ENCODE measurements around the gene TULP4.

TULP4 gene

DNA sequence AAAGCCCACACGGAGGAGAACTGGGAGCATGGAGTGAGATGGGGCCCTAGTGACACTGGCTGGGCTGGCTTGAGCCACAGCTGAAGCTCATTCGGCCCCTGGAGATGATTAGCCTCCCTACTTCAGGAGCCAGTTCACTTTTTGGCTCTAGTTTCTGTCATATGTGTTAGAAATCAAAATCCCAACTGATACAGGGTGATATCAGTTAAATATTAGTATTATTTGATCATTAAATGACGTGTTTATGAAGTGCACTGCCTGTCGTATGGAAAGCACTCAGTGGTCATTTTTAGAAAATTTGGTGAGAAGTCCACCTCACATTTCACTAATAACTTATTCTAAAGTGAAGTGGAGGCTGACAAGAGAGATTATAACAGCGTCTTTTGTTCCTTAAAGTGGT, 59.0 kb downstream of the TULP4 start:
- TF ChIP-seq, protein P1, sequence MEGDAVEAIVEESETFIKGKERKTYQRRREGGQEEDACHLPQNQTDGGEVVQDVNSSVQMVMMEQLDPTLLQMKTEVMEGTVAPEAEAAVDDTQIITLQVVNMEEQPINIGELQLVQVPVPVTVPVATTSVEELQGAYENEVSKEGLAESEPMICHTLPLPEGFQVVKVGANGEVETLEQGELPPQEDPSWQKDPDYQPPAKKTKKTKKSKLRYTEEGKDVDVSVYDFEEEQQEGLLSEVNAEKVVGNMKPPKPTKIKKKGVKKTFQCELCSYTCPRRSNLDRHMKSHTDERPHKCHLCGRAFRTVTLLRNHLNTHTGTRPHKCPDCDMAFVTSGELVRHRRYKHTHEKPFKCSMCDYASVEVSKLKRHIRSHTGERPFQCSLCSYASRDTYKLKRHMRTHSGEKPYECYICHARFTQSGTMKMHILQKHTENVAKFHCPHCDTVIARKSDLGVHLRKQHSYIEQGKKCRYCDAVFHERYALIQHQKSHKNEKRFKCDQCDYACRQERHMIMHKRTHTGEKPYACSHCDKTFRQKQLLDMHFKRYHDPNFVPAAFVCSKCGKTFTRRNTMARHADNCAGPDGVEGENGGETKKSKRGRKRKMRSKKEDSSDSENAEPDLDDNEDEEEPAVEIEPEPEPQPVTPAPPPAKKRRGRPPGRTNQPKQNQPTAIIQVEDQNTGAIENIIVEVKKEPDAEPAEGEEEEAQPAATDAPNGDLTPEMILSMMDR (IDR thresholded peaks at IDR 0.05), result no peak
- no peak for TF ChIP-seq ZFX (IDR thresholded peaks at IDR 0.05; ENCODE audit: borderline replicate concordance)
- no peak overlapping the region for H3K27ac ChIP-seq

DNA sequence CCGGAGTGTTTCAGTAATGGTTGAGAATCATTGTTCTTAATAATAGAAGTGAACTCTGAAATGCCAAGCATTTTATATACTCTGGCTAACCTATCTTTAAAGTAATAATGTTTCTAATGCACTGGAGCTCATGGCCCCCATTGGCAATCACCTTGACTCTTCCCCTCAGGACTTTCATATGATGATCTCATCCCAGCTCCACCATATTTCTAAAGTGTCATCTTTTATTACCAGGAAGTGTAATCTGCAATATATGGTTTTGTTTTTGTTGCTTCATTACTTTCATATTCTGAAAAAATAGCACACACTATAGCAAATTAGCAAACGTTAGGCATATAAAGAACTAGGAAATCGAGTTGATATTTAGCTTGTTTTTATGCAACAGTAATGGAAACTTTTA, 60.3 kb downstream of the TULP4 start:
- TF ChIP-seq, protein P1 (IDR thresholded peaks at IDR 0.05), result no peak
- TF ChIP-seq ZFX (IDR thresholded peaks at IDR 0.05; ENCODE audit: borderline replicate concordance), result no peak
- no peak overlapping the region for H3K27ac ChIP-seq

DNA sequence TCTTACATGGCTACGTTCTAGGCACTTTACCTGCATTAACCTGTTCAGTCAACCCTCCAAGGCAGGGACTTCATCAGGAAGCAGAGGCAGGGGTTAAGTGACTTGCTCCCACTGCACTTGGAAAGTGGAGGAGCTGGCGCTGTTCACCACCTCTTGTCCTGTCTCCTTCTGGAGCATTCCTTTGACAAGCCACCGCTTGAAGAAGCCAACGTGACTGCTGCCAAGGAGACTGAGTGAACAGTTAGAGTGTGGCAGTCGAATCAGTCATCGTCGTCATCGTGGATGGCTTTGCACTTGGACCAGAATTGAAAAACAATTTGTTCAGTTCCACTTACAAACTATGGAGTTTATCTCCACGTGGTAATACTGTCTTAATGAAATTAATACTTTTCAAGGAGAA, 60.9 kb downstream of the TULP4 start:
- no peak for TF ChIP-seq ZFX (IDR thresholded peaks at IDR 0.05; ENCODE audit: borderline replicate concordance)
- TF ChIP-seq, protein P1 (IDR thresholded peaks at IDR 0.05), result no peak
- no peak overlapping the region for H3K27ac ChIP-seq

DNA sequence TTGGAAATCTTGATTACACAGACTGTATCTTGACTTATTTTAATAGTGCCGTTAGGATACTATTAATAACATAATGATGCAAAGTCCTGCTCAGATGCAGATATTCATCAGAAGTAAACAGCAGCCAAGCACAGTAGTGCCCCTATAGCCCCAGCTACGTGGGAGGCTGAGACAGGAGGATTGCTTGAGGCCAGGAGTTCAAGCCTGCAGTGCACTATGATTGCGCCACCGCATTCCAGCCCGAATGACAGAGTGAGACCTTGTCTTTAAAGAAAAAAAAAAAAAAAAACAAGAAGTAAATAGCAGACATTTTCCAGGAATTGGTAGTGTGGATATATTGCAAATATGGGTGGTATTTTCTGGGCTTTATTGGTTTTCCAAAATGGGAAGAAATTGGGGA, 61.8 kb downstream of the TULP4 start:
- TF ChIP-seq, protein P1 (IDR thresholded peaks at IDR 0.05), result no peak
- no peak for TF ChIP-seq ZFX (IDR thresholded peaks at IDR 0.05; ENCODE audit: borderline replicate concordance)
- no peak overlapping the region for H3K27ac ChIP-seq

DNA sequence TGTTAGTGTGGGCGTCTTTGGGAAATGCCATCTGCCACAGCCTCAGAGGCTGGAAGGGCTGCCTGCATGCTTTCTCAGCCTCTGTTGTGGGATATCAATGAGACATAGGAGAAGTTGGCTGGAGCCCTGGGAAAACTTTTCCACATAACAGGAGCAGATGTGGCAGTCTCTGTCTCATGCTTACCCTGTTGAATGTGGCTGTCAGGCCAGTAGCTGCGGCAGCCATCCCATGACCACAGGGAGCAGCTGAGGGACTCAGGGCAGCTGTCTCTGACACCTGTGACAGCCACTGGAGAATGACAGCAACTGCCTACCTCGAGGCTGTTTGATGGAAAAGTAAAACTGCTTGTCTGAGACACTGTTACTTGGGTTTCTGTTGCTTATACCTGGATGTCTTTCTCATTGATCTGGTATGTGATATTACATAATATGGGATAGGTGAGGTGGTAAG, 64.4 kb downstream of the TULP4 start:
- no peak for TF ChIP-seq ZFX (IDR thresholded peaks at IDR 0.05; ENCODE audit: borderline replicate concordance)
- TF ChIP-seq, protein P1 (IDR thresholded peaks at IDR 0.05), result no peak
- no peak overlapping the region for H3K27ac ChIP-seq

DNA sequence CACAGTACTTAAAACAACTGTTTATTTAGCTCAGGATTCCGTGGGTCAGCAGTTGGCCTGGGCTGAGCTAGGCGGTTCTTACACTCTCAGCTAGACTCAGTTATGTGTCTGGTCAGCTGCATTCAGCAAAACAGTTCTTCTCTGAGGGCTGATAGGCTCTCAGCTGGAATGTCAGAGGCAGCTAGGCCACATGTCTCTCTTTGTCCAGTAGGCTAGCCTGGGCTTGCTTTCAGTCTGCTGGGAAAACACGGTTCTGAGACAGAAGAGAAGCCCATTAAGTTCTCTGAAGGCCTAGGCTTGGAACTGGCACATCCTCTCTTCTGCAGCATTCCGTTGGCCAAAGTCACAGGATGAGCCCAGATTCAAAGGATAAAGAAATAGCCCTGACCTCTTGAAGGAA, 65.6 kb downstream of the TULP4 start:
- TF ChIP-seq ZFX (IDR thresholded peaks at IDR 0.05; ENCODE audit: borderline replicate concordance), result no peak
- TF ChIP-seq, protein P1 (IDR thresholded peaks at IDR 0.05), result no peak
- no peak overlapping the region for H3K27ac ChIP-seq

DNA sequence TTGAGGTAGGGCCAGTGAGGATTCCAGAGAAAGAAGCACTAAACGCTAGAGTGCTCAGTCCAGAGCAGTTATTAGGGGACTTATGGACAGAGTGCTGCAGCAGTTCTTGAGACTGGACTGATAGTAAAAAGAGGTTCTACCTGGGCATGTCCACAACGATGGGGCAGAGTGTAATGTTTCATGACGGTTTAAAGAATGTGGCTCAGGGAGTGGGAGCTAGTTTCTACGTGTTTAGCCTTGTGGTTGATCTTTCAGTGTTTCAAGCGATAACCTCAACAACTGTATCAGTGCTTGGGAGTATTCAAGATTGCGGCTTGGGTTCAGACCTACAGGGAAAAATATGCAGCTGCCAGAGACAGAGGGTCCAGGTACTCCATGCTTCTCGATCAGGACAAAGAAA, 67.1 kb downstream of the TULP4 start:
- TF ChIP-seq, protein P1 (IDR thresholded peaks at IDR 0.05), result no peak
- no peak for TF ChIP-seq ZFX (IDR thresholded peaks at IDR 0.05; ENCODE audit: borderline replicate concordance)
- no peak overlapping the region for H3K27ac ChIP-seq
